ENCODE results near the gene PSMD9. TPM values are rescaled to one million over a fixed set of nuclear protein-coding genes. Genes with fewer than 3 reads are reported as not detected.

PSMD9 gene
- total RNA-seq, 1 experiment from 2014 or later: 36.2 TPM

DNA sequence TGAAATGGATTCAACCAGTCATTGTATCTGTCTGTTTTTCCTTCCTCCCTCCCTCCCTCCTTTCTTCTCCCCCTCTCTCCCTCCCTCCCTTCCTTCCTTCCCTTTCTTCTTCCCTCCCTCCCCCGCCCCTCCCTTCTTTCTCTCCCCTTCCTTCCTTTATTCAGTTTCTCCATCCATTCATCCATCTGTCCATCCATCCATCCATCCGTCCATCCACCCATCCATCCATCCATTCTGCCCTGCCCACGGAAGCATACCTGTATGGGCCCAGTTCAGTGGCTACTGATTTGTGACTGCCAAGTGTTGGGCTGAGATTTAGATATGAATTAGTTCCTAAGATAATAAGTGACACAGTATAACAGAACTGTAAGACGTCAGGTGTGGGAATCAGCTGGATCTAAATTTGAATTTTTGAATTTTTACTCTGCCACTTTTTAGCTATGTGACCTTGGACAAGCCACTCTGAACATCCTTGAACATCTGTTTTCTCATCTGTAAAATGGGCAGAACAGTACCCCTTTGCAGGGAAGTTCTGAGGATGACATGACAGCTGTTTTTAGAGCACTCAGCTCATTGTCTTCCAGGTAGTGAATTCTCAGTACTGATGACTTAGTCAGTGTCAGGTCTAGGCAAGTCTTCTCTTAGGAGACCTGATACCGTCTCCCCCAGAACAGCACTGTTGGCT, 72.7 kb downstream of the PSMD9 start:
- H3K36me3 Mint-ChIP-seq: no peaks in the 10 kb centered on the region
- ChIA-PET POLR2A (no interaction called here), CTCF (no interaction called here)
- DNase-seq (ENCODE audit: low spot score): no peak
- H3K9me3 Mint-ChIP-seq: 0 out of 2 replicates have a peak, but pooled peaks cover 2% of the 10 kb centered on the region
- TF ChIP-seq ZBTB21 (CRISPR knock-in tag; IDR thresholded peaks at IDR 0.05; ENCODE audit: borderline replicate concordance) (no peak), NFE2L1 (CRISPR knock-in tag; IDR thresholded peaks at IDR 0.05) (no peak), ELF4 (CRISPR knock-in tag; IDR thresholded peaks at IDR 0.05; ENCODE audit: low read depth) (no peak), KAT7 (CRISPR knock-in tag; IDR thresholded peaks at IDR 0.05; ENCODE audit: borderline replicate concordance) (no peak), ETV6 (CRISPR knock-in tag; IDR thresholded peaks at IDR 0.05) (no peak), HMGXB4 (CRISPR knock-in tag; IDR thresholded peaks at IDR 0.05) (no peak), TCF7 (CRISPR knock-in tag; IDR thresholded peaks at IDR 0.05; ENCODE audit: low read depth) (no peak), CREB1 (CRISPR knock-in tag; IDR thresholded peaks at IDR 0.05) (no peak)
- no peak for ATAC-seq
- no peak overlapping the region for H3K4me3 Mint-ChIP-seq
- H3K4me1 Mint-ChIP-seq: peaks cover 17% of the 10 kb centered on the region
- H3K27me3 Mint-ChIP-seq (ENCODE audit: low read depth): no peaks in the 10 kb centered on the region; the same call in 1 of the 2 replicates
- no peak overlapping the region for H3K27ac Mint-ChIP-seq

DNA sequence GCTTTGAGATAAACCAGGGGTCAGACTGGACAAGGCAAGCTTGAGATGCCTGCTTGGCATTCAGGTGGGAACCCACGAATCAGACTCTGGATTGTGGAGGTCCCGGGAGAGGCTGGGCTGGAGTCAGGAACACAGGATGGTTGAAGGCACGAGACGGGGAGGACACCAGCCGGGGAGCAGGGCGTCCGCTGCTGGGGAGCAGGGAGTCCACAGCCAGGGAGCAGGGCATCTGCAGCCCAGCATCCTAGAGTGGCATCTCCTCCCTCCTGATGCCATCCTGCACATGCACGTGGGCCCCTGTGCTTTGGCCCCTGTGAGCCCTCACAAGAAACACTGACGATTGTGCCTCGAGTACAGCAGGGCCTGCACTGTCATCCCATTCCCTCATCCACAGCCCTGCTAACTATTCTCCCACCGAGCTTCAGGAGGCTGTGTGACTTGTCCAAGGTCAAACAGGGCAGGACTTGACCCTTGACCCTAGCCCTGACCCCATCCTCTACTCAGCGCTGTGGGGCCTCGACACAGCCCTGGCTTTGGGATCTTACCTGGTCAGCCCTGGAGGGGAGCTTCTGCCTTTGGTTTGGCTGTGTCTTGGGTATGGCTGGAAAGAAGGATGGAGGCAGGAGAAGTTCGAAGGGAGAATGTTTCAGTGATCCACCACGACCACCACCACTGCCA, 74.9 kb downstream of the PSMD9 start:
- H3K36me3 Mint-ChIP-seq: no peaks in the 10 kb centered on the region
- no peaks in the 10 kb centered on the region for H3K9me3 Mint-ChIP-seq
- no peak overlapping the region for H3K4me3 Mint-ChIP-seq
- TF ChIP-seq FOXP1 (CRISPR knock-in tag; IDR thresholded peaks at IDR 0.05; ENCODE audit: borderline replicate concordance) (0 out of 2 replicates have a peak, but pooled peaks have one; percentile 16), TCF7 (CRISPR knock-in tag; IDR thresholded peaks at IDR 0.05; ENCODE audit: low read depth) (no peak)
- ATAC-seq: no peak
- H3K4me1 Mint-ChIP-seq: peaks cover 5% of the 10 kb centered on the region
- no peak for DNase-seq (ENCODE audit: low spot score)
- CTCF ChIA-PET: interaction anchor here (1.7 kb wide), 1 partner anchor 45 kb away, joined by 4 read pairs; the partner anchor contains the start of gene CFAP251
- H3K27ac Mint-ChIP-seq: no peak overlapping the region
- no peaks in the 10 kb centered on the region; the same call in 1 of the 2 replicates for H3K27me3 Mint-ChIP-seq (ENCODE audit: low read depth)
- POLR2A ChIA-PET: interaction anchor here (0.5 to 0.6 kb wide), 2 partner anchors 11 to 17 kb away, joined by 4 to 5 read pairs; no protein-coding TSS in a partner anchor

GRCh38 chr12:121964813-121965643, 76.4 kb downstream of the PSMD9 start:
- DNase-seq (ENCODE audit: low spot score) (no peak), ATAC-seq (no peak)
- POLR2A ChIA-PET: no interaction called here
- Mint-ChIP-seq H3K9me3 (no peaks in the 10 kb centered on the region), H3K4me3 (no peak overlapping the region), H3K27me3 (ENCODE audit: low read depth) (no peaks in the 10 kb centered on the region; the same call in 1 of the 2 replicates), H3K4me1 (0 out of 2 replicates have a peak, but pooled peaks cover 3% of the 10 kb centered on the region), H3K36me3 (no peaks in the 10 kb centered on the region), H3K27ac (no peak overlapping the region)
- TF ChIP-seq ETV6 (CRISPR knock-in tag; IDR thresholded peaks at IDR 0.05) (no peak), TP53 (CRISPR knock-in tag; IDR thresholded peaks at IDR 0.05) (no peak), OVOL2 (CRISPR knock-in tag; IDR thresholded peaks at IDR 0.05; ENCODE audit: borderline replicate concordance) (no peak), RORB (CRISPR knock-in tag; IDR thresholded peaks at IDR 0.05) (no peak), GABPB1 (CRISPR knock-in tag; IDR thresholded peaks at IDR 0.05) (no peak), MXD4 (CRISPR knock-in tag; IDR thresholded peaks at IDR 0.05; ENCODE audit: borderline replicate concordance) (no peak), SP1 (CRISPR knock-in tag; conservative IDR thresholded peaks at IDR 0.05) (no peak), ELF4 (CRISPR knock-in tag; IDR thresholded peaks at IDR 0.05; ENCODE audit: low read depth) (no peak), MLX (CRISPR knock-in tag; IDR thresholded peaks at IDR 0.05) (no peak)
- TF ChIP-seq, protein P1, sequence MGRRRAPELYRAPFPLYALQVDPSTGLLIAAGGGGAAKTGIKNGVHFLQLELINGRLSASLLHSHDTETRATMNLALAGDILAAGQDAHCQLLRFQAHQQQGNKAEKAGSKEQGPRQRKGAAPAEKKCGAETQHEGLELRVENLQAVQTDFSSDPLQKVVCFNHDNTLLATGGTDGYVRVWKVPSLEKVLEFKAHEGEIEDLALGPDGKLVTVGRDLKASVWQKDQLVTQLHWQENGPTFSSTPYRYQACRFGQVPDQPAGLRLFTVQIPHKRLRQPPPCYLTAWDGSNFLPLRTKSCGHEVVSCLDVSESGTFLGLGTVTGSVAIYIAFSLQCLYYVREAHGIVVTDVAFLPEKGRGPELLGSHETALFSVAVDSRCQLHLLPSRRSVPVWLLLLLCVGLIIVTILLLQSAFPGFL (CRISPR knock-in tag; IDR thresholded peaks at IDR 0.05; ENCODE audit: borderline replicate concordance): no peak
- CTCF ChIA-PET: interaction anchor here (1.7 kb wide), 1 partner anchor 47 kb away, joined by 4 read pairs; the partner anchor contains the start of gene CFAP251

Measured in WTC11 (cell line).